Sigmoid colon (tissue), 7 donors: ENCODE results near the gene MYH9. TPM values are rescaled to one million over a fixed set of nuclear protein-coding genes. Genes with fewer than 3 reads are reported as not detected.

Experiments
- DNase-seq: peaks from one replicate; pipeline ENCODE4 v3.0.0-alpha.2; 2019
- H3K27ac ChIP-seq, 4 donors: fragments of 200-600 bp; sonication (generic); one replicate each; pipeline ENCODE4 v1.5.1; 2016 to 2019; ENCODE audit warnings: mild to moderate bottlenecking in 1 of 4
- H3K27me3 ChIP-seq, 3 donors: fragments of 200-600 bp; sonication (generic); one replicate each; pipeline ENCODE4 v1.5.1; 2019; ENCODE audit warnings: mild to moderate bottlenecking in 1 of 3
- H3K36me3 ChIP-seq, 4 donors: fragments of 200-600 bp; sonication (generic); one replicate each; pipeline ENCODE4 v1.5.1; 2016 to 2019
- H3K4me1 ChIP-seq, 4 donors: fragments of 200-600 bp; sonication (generic); one replicate each; pipeline ENCODE4 v1.5.1; 2017 to 2019
- H3K4me3 ChIP-seq, 4 donors: fragments of 200-600 bp; sonication (generic); one replicate each; pipeline ENCODE4 v1.5.1; 2017 to 2019; ENCODE audit warnings: mild to moderate bottlenecking in 2 of 4, moderate library complexity in 1 of 4
- H3K9me3 ChIP-seq, 4 donors: fragments of 200-600 bp in 3 of 4; sonication (generic) in 3 of 4; one replicate each; pipeline versions ENCODE4 v1.5.1 to v1.6.1; 2013 to 2019
- CTCF ChIP-seq, 4 experiments: fragments of 450-650 bp in 3 of 4; fragments of 200-600 bp in 1 of 4; IDR thresholded peaks; one replicate each; pipeline ENCODE4 v1.5.1; 2016 to 2019; ENCODE audit warnings: antibody characterized with exemption in 4 of 4, mild to moderate bottlenecking in 3 of 4, moderate library complexity in 2 of 4
- EP300 ChIP-seq, 4 donors: sonication (generic); formaldehyde crosslinking; IDR thresholded peaks; one replicate each; pipeline ENCODE4 v1.6.1; 2017; ENCODE audit warnings: antibody characterized with exemption in 4 of 4
- POLR2A ChIP-seq, 2 donors: fragments of 450-650 bp; IDR thresholded peaks; one replicate each; pipeline ENCODE4 v1.6.1; 2016; ENCODE audit warnings: antibody characterized with exemption in 2 of 2, mild to moderate bottlenecking in 2 of 2, moderate library complexity in 2 of 2
- POLR2AphosphoS5 ChIP-seq, 4 donors: sonication (generic); formaldehyde crosslinking; IDR thresholded peaks; one replicate each; pipeline ENCODE4 v1.6.1; 2017; ENCODE audit warnings: antibody characterized with exemption in 4 of 4
- WGBS, 2 donors: extraction: QIAGEN DNeasy Blood & Tissue Kit; methylation state at CpG; one replicate each; pipeline ENCODE4 v1.1.7; 2013; 5-methylcytosine and 5-hydroxymethylcytosine counted together
- intact Hi-C: fragments of 100-400 bp; cut with DNase I; formaldehyde crosslinking; loops from one replicate; pipeline ENCODE4 v1.15.1; 2023
- polyA plus RNA-seq, 3 donors: library from polyadenylated mRNA; stranded (reverse); fragments of 200-250 nt; gene quantifications; one replicate each; pipeline ENCODE4 v1.2.3, GENCODE V29; 2013
- total RNA-seq, 4 donors: library from RNA; depleted of rRNA; stranded (reverse); fragments of >200 nt; gene quantifications; one replicate each; pipeline ENCODE4 v1.1.0, GENCODE V29; 2016
- donor health status: healthy with polysubstance abuse.
- donor health status: Bipolar disorder and iron deficiency.
- donor health status: healthy.

The MYH9 gene
- total and polyA plus RNA-seq, 7 donors = 63.7 to 307 (median 182) TPM

GRCh38 chr22:36351921-36352802 is 35.6 kb downstream of the MYH9 start:
- peak overlapping the region; percentile 98 to 100 (median 100) for H3K27ac ChIP-seq
- H3K9me3 ChIP-seq = no peaks in the 10 kb centered on the region
- peaks cover 0 to 5% (median 3%) of the 10 kb centered on the region in 4 donors for H3K36me3 ChIP-seq
- TF ChIP-seq CTCF (IDR thresholded peaks at IDR 0.05) (no peak), EP300 (IDR thresholded peaks at IDR 0.05) (peak in 1 of 4 donors; percentile 4), POLR2AphosphoS5 (IDR thresholded peaks at IDR 0.05) (peak; percentile 6 to 31 (median 17)), POLR2A (IDR thresholded peaks at IDR 0.05) (no peak)
- intact Hi-C loops = loop anchor here (2.0 kb wide), 1 partner anchor 19 kb away; no protein-coding TSS in a partner anchor
- peaks cover 0 to 96% (median 93%) of the 10 kb centered on the region in 4 donors for H3K4me1 ChIP-seq
- DNase-seq = no peak
- H3K27me3 ChIP-seq = no peaks in the 10 kb centered on the region
- WGBS, 2 donors = 65 to 67% methylated on average over 22 of the region's 22 CpGs
- peak overlapping the region in 2 of 4 donors; percentile 16 to 25 for H3K4me3 ChIP-seq

GRCh38 chr22:36350751-36351594 is 36.8 kb downstream of the MYH9 start:
- TF ChIP-seq EP300 (IDR thresholded peaks at IDR 0.05) (no peak), POLR2AphosphoS5 (IDR thresholded peaks at IDR 0.05) (peak in 3 of 4 donors; percentile 32 to 57 (median 47))
- intact Hi-C loops = loop anchor here (2.0 kb wide), 1 partner anchor 20 kb away; no protein-coding TSS in a partner anchor
- no peaks in the 10 kb centered on the region for H3K27me3 ChIP-seq
- DNase-seq = no peak
- H3K4me3 ChIP-seq = peak overlapping the region in 2 of 4 donors; percentile 0 to 5
- 54 to 63% methylated on average over 14 of the region's 14 CpGs for WGBS, 2 donors
- no peaks in the 10 kb centered on the region for H3K9me3 ChIP-seq
- peaks cover 0 to 96% (median 93%) of the 10 kb centered on the region in 4 donors for H3K4me1 ChIP-seq
- H3K27ac ChIP-seq = peak overlapping the region; percentile 98 to 100 (median 100)
- peaks cover 0 to 16% (median 8%) of the 10 kb centered on the region in 4 donors for H3K36me3 ChIP-seq

GRCh38 chr22:36349726-36350125 is 38.0 kb downstream of the MYH9 start:
- Histone ChIP-seq H3K4me3 (no peak overlapping the region), H3K27me3 (no peaks in the 10 kb centered on the region), H3K27ac (peak overlapping the region; percentile 98 to 100 (median 100)), H3K36me3 (peaks cover 0 to 20% (median 12%) of the 10 kb centered on the region in 4 donors), H3K9me3 (no peaks in the 10 kb centered on the region), H3K4me1 (peaks cover 0 to 96% (median 94%) of the 10 kb centered on the region in 4 donors)
- WGBS, 2 donors = 87 to 88% methylated on average over 2 of the region's 2 CpGs
- no peak for DNase-seq
- peak in 1 of 4 donors; percentile 27 for TF ChIP-seq POLR2AphosphoS5 (IDR thresholded peaks at IDR 0.05)
- no peak for TF ChIP-seq EP300 (IDR thresholded peaks at IDR 0.05)
- no peak for TF ChIP-seq CTCF (IDR thresholded peaks at IDR 0.05)
- intact Hi-C loops = loop anchor here (2.0 kb wide), 1 partner anchor 21 kb away; no protein-coding TSS in a partner anchor

- Histone ChIP-seq H3K4me3 (no peak overlapping the region), H3K27me3 (no peaks in the 10 kb centered on the region), H3K36me3 (peaks cover 0 to 21% (median 13%) of the 10 kb centered on the region in 4 donors), H3K9me3 (no peaks in the 10 kb centered on the region), H3K4me1 (peaks cover 0 to 96% (median 94%) of the 10 kb centered on the region in 4 donors), H3K27ac (peak overlapping the region; percentile 98 to 100 (median 100))
- 83% methylated on average over 14 of the region's 14 CpGs for WGBS, 2 donors
- intact Hi-C loops = no loop called here
- no peak for DNase-seq
- TF ChIP-seq POLR2A (IDR thresholded peaks at IDR 0.05) (no peak), POLR2AphosphoS5 (IDR thresholded peaks at IDR 0.05) (peak in 2 of 4 donors; percentile 22 to 61), EP300 (IDR thresholded peaks at IDR 0.05) (no peak), CTCF (IDR thresholded peaks at IDR 0.05) (no peak)
These were observed 39.0 kb downstream of the MYH9 start for GRCh38 chr22:36348760-36349159.
